K562 (cell line): ENCODE data around the gene TBL1X. TPM values are rescaled to one million over a fixed set of nuclear protein-coding genes. Genes with fewer than 3 reads are reported as not detected.

ENCODE experiments used
- ATAC-seq: fragments of 200-7000 bp; cut with Tn5 transposase; 3 replicates; pipeline ENCODE4 v1.9.1; 2020; ENCODE audit warnings: moderate library complexity
- BruUV-seq: library from RNA; stranded (reverse); fragments of 400-500 nt; replicated peaks from 2 replicates; lab custom pipeline; 2021; lab: Mats Ljungman, UMichigan
- CTCF ChIA-PET: fragments of 300-600 bp; formaldehyde crosslinking; extraction: SDS; loops from one replicate; lab custom pipeline; 2021; ENCODE audit warnings: low intra/inter-chr PET ratio; lab: Yijun Ruan, JAX
- POLR2A ChIA-PET: fragments of 300-600, 350-650 bp; sonication (Branson Sonifier 250); formaldehyde crosslinking; extraction: SDS; loops from one replicate; lab custom pipeline; 2021; ENCODE audit warnings: antibody characterized with exemption, inconsistent platforms; lab: Yijun Ruan, JAX
- DNase-seq, 4 experiments: peaks; one replicate each; pipeline versions ENCODE4 v3.0.0 to v3.0.0-alpha.2; 2011 to 2018; ENCODE audit warnings: low spot score in 3 of 4, mixed read lengths in 3 of 4; ENCODE audit errors: extremely low read depth in 1 of 4
- FAIRE-seq: peaks from 2 replicates; lab custom pipeline; 2011; peaks lifted over from hg19 to GRCh38; lab: Jason Lieb, UNC
- H2AFZ ChIP-seq: 2 replicates; pipeline ENCODE4 v1.6.0; 2011; ENCODE audit warnings: low read depth, low read length, control low read depth, inconsistent platforms
- H3K27ac ChIP-seq: fragments of 200-600 bp; 3 replicates; pipeline ENCODE4 v1.8.0; 2011; ENCODE audit warnings: low read depth, mild to moderate bottlenecking, control low read depth, inconsistent platforms, low read length, moderate library complexity, mixed read lengths; ENCODE audit errors: extremely low read depth
- H3K27me3 ChIP-seq, 2 experiments: fragments of 300-600 bp in 1 of 2; 2 replicates in 1 of 2; 3 replicates in 1 of 2; pipeline versions ENCODE4 v1.6.0 to v1.8.0; 2011; ENCODE audit warnings: inconsistent platforms in 2 of 2, low read length in 2 of 2, mild to moderate bottlenecking in 1 of 2, mixed read lengths in 1 of 2, moderate library complexity in 1 of 2; ENCODE audit not compliant: control insufficient read depth in 2 of 2, insufficient read depth in 2 of 2
- H3K36me3 ChIP-seq: fragments of 300-600 bp; 3 replicates; pipeline ENCODE4 v1.8.0; 2011; ENCODE audit warnings: mild to moderate bottlenecking, low read length, inconsistent platforms; ENCODE audit not compliant: control insufficient read depth, insufficient read depth
- H3K4me1 ChIP-seq, 2 experiments: fragments of 200-600 bp in 1 of 2; replicated peaks in 1 of 2; 2 replicates in 1 of 2; 3 replicates in 1 of 2; pipeline versions ENCODE4 v1.5.1 to v1.8.0; 2011; ENCODE audit warnings: inconsistent platforms in 2 of 2, low read length in 2 of 2, mild to moderate bottlenecking in 1 of 2, mixed read lengths in 1 of 2, moderate library complexity in 1 of 2; ENCODE audit not compliant: control insufficient read depth in 2 of 2, insufficient read depth in 2 of 2
- H3K4me2 ChIP-seq: 2 replicates; pipeline ENCODE4 v1.6.1; 2011; ENCODE audit warnings: low read length, control low read depth, inconsistent platforms, mixed read lengths; ENCODE audit not compliant: insufficient read depth
- H3K4me3 ChIP-seq: fragments of 200-600 bp; sonication (generic), shearing (Covaris generic); 2 replicates; pipeline ENCODE4 v1.5.1; 2016; ENCODE audit warnings: control low read depth, inconsistent platforms
- H3K79me2 ChIP-seq: fragments of 200-600 bp; 3 replicates; pipeline ENCODE4 v1.8.0; 2011; ENCODE audit warnings: low read length, inconsistent platforms; ENCODE audit not compliant: control insufficient read depth, insufficient read depth
- H3K9ac ChIP-seq, 2 experiments: 2 replicates each; pipeline versions ENCODE4 v1.6.0 to v1.6.1; 2011; ENCODE audit warnings: low read depth in 2 of 2, low read length in 2 of 2, control low read depth in 1 of 2, inconsistent platforms in 1 of 2, mild to moderate bottlenecking in 1 of 2, mixed read lengths in 1 of 2; ENCODE audit not compliant: insufficient read depth in 1 of 2
- H3K9me1 ChIP-seq: one replicate; pipeline ENCODE4 v1.6.0; 2011; ENCODE audit warnings: inconsistent platforms, mild to moderate bottlenecking, low read length, moderate library complexity; ENCODE audit not compliant: control insufficient read depth, insufficient read depth
- H3K9me3 ChIP-seq: replicated peaks from 2 replicates; pipeline ENCODE4 v1.5.1; 2011; ENCODE audit warnings: low read depth, low read length, inconsistent platforms; ENCODE audit not compliant: control insufficient read depth, insufficient read depth
- H4K20me1 ChIP-seq: replicated peaks from 2 replicates; pipeline ENCODE4 v1.6.1; 2011; ENCODE audit warnings: low read length, inconsistent platforms, mixed read lengths; ENCODE audit not compliant: control insufficient read depth, insufficient read depth
- BCL6 ChIP-seq: fragments of 250-450 bp; sonication (Bioruptor Pico); IDR thresholded peaks from 2 replicates; pipeline ENCODE4 v1.4.0; 2020
- HDAC6 ChIP-seq: IDR thresholded peaks from 2 replicates; pipeline ENCODE4 v1.6.1; 2012; ENCODE audit warnings: low read depth, mild to moderate bottlenecking, control low read depth, inconsistent platforms, low read length, moderate library complexity
- HDGF ChIP-seq: fragments of 450-650 bp; IDR thresholded peaks from 2 replicates; pipeline ENCODE4 v1.6.1; 2016
- NFRKB ChIP-seq: fragments of 450-650 bp; IDR thresholded peaks from 2 replicates; pipeline ENCODE4 v1.6.1; 2016; ENCODE audit warnings: low read depth
- POLR2A ChIP-seq: fragments of 450-650 bp; conservative IDR thresholded peaks from 2 replicates; pipeline ENCODE4 v1.6.1; 2016
- RBFOX2 ChIP-seq: fragments of 200-400 bp; formaldehyde crosslinking; IDR thresholded peaks from 2 replicates; pipeline ENCODE4 v1.6.1; 2017; ENCODE audit warnings: low read depth, mild to moderate bottlenecking, low read length, moderate library complexity
- SAFB2 ChIP-seq: fragments of 200-400 bp; formaldehyde crosslinking; IDR thresholded peaks from 2 replicates; pipeline ENCODE4 v1.6.1; 2018; ENCODE audit warnings: borderline replicate concordance, low read length, low read depth, moderate library complexity; ENCODE audit not compliant: severe bottlenecking
- ZNF212 ChIP-seq: fragments of 450-650 bp; formaldehyde crosslinking; IDR thresholded peaks from 2 replicates; pipeline ENCODE4 v1.4.0; 2020; ENCODE audit warnings: mild to moderate bottlenecking
- WGBS: fragments of 100-300 bp; shearing (Covaris generic); methylation state at CpG from one replicate; pipeline ENCODE4 v1.1.6; 2016; ENCODE audit warnings: low coverage, mixed read lengths; ENCODE audit not compliant: insufficient coverage; ENCODE audit errors: missing lambda C conversion rate; 5-methylcytosine and 5-hydroxymethylcytosine counted together
- in situ Hi-C: fragments of 300-500 bp; cut with MboI; formaldehyde crosslinking; loops from 4 replicates; pipeline ENCODE4 v1.15.0; 2018; ENCODE audit warnings: inconsistent platforms, mixed read lengths
- intact Hi-C: fragments of 100-400 bp; cut with micrococcal nuclease; formaldehyde crosslinking; loops from 2 replicates; pipeline ENCODE4 v1.14.2; 2022
- polyA plus RNA-seq, 8 experiments: library from polyadenylated mRNA; depleted of rRNA in 4 of 8; stranded (reverse) in 5 of 8; unstranded in 3 of 8; fragments of >200 nt; fragmentation: Nextera tagmentation in 2 of 8; fragmentation: Illumina TruSeq in 1 of 8; extraction: Ambion mirVana in 2 of 8; extraction: Trizol in 1 of 8; gene quantifications; 2 replicates each; pipeline versions ENCODE4 v1.2.1 to v1.2.3, GENCODE V29; 2011 to 2014; ENCODE audit warnings: inconsistent platforms in 1 of 8, missing spikeins in 1 of 8
- total RNA-seq, 7 experiments: library from RNA; depleted of rRNA in 6 of 7; stranded (reverse); fragments of >200 nt in 6 of 7; fragmentation: Illumina TruSeq in 2 of 7; extraction: Trizol in 2 of 7; gene quantifications; 2 replicates each; pipeline versions ENCODE4 v1.2.1 to v1.2.3, GENCODE V29; 2011 to 2021; ENCODE audit warnings: low replicate concordance in 1 of 7
- TF ChIP-seq, protein P1 (sequence below): fragments of 450-650 bp; IDR thresholded peaks from 2 replicates; pipeline ENCODE4 v1.7.0; 2016; ENCODE audit warnings: borderline replicate concordance
- TF ChIP-seq, protein P2 (sequence below): fragments of 200-600 bp; sonication (generic); IDR thresholded peaks from one replicate; pipeline ENCODE4 v1.6.1; 2012; ENCODE audit warnings: mild to moderate bottlenecking, low read depth, low read length, inconsistent platforms

The TBL1X gene
- total and polyA plus RNA-seq, 9 of the 15 experiments (the other 6 are each of a cell fraction or from before 2014, with no cell fraction given) = 6.0 to 49.6 (median 19.7) TPM

- Histone ChIP-seq H3K9ac (no peak overlapping the region), H3K36me3 (no peaks in the 10 kb centered on the region), H3K27me3 (no peaks in the 10 kb centered on the region), H2AFZ (no peak overlapping the region), H3K4me2 (no peak overlapping the region), H3K79me2 (peaks cover 49% of the 10 kb centered on the region), H3K4me3 (no peak overlapping the region), H3K4me1 (peaks cover 3 to 7% of the 10 kb centered on the region in 2 experiments; a peak in 4 of 5 replicates), H3K9me1 (no peaks in the 10 kb centered on the region), H3K9me3 (no peaks in the 10 kb centered on the region), H3K27ac (no peak overlapping the region), H4K20me1 (no peaks in the 10 kb centered on the region)
- POLR2A ChIA-PET = no interaction called here
- no peak for DNase-seq
- FAIRE-seq = no peak
- intact Hi-C loops = no loop called here
- 68% methylated on average over 4 of the region's 4 CpGs for WGBS
- CTCF ChIA-PET = no interaction called here
- BruUV-seq = no TSS peak
- no peak for ATAC-seq
- in situ Hi-C loops = no loop called here
- no peak for TF ChIP-seq RBFOX2
- TF ChIP-seq, protein P1, sequence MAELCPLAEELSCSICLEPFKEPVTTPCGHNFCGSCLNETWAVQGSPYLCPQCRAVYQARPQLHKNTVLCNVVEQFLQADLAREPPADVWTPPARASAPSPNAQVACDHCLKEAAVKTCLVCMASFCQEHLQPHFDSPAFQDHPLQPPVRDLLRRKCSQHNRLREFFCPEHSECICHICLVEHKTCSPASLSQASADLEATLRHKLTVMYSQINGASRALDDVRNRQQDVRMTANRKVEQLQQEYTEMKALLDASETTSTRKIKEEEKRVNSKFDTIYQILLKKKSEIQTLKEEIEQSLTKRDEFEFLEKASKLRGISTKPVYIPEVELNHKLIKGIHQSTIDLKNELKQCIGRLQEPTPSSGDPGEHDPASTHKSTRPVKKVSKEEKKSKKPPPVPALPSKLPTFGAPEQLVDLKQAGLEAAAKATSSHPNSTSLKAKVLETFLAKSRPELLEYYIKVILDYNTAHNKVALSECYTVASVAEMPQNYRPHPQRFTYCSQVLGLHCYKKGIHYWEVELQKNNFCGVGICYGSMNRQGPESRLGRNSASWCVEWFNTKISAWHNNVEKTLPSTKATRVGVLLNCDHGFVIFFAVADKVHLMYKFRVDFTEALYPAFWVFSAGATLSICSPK = no peak
- TF ChIP-seq HDGF = no peak
- TF ChIP-seq BCL6 (CRISPR knock-in tag) = no peak
- TF ChIP-seq NFRKB = no peak
- no peak for TF ChIP-seq SAFB2
- TF ChIP-seq HDAC6 = no peak
- no peak for TF ChIP-seq POLR2A
- TF ChIP-seq ZNF212 (CRISPR knock-in tag) = no peak
- TF ChIP-seq, protein P2, sequence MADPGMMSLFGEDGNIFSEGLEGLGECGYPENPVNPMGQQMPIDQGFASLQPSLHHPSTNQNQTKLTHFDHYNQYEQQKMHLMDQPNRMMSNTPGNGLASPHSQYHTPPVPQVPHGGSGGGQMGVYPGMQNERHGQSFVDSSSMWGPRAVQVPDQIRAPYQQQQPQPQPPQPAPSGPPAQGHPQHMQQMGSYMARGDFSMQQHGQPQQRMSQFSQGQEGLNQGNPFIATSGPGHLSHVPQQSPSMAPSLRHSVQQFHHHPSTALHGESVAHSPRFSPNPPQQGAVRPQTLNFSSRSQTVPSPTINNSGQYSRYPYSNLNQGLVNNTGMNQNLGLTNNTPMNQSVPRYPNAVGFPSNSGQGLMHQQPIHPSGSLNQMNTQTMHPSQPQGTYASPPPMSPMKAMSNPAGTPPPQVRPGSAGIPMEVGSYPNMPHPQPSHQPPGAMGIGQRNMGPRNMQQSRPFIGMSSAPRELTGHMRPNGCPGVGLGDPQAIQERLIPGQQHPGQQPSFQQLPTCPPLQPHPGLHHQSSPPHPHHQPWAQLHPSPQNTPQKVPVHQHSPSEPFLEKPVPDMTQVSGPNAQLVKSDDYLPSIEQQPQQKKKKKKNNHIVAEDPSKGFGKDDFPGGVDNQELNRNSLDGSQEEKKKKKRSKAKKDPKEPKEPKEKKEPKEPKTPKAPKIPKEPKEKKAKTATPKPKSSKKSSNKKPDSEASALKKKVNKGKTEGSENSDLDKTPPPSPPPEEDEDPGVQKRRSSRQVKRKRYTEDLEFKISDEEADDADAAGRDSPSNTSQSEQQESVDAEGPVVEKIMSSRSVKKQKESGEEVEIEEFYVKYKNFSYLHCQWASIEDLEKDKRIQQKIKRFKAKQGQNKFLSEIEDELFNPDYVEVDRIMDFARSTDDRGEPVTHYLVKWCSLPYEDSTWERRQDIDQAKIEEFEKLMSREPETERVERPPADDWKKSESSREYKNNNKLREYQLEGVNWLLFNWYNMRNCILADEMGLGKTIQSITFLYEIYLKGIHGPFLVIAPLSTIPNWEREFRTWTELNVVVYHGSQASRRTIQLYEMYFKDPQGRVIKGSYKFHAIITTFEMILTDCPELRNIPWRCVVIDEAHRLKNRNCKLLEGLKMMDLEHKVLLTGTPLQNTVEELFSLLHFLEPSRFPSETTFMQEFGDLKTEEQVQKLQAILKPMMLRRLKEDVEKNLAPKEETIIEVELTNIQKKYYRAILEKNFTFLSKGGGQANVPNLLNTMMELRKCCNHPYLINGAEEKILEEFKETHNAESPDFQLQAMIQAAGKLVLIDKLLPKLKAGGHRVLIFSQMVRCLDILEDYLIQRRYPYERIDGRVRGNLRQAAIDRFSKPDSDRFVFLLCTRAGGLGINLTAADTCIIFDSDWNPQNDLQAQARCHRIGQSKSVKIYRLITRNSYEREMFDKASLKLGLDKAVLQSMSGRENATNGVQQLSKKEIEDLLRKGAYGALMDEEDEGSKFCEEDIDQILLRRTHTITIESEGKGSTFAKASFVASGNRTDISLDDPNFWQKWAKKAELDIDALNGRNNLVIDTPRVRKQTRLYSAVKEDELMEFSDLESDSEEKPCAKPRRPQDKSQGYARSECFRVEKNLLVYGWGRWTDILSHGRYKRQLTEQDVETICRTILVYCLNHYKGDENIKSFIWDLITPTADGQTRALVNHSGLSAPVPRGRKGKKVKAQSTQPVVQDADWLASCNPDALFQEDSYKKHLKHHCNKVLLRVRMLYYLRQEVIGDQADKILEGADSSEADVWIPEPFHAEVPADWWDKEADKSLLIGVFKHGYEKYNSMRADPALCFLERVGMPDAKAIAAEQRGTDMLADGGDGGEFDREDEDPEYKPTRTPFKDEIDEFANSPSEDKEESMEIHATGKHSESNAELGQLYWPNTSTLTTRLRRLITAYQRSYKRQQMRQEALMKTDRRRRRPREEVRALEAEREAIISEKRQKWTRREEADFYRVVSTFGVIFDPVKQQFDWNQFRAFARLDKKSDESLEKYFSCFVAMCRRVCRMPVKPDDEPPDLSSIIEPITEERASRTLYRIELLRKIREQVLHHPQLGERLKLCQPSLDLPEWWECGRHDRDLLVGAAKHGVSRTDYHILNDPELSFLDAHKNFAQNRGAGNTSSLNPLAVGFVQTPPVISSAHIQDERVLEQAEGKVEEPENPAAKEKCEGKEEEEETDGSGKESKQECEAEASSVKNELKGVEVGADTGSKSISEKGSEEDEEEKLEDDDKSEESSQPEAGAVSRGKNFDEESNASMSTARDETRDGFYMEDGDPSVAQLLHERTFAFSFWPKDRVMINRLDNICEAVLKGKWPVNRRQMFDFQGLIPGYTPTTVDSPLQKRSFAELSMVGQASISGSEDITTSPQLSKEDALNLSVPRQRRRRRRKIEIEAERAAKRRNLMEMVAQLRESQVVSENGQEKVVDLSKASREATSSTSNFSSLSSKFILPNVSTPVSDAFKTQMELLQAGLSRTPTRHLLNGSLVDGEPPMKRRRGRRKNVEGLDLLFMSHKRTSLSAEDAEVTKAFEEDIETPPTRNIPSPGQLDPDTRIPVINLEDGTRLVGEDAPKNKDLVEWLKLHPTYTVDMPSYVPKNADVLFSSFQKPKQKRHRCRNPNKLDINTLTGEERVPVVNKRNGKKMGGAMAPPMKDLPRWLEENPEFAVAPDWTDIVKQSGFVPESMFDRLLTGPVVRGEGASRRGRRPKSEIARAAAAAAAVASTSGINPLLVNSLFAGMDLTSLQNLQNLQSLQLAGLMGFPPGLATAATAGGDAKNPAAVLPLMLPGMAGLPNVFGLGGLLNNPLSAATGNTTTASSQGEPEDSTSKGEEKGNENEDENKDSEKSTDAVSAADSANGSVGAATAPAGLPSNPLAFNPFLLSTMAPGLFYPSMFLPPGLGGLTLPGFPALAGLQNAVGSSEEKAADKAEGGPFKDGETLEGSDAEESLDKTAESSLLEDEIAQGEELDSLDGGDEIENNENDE = no peak
Observed at GRCh38 chrX:9558615-9559014, 93.8 kb downstream of the TBL1X start.
